ENCODE measurements around the gene JDP2. TPM values are rescaled to one million over a fixed set of nuclear protein-coding genes. Genes with fewer than 3 reads are reported as not detected.

The JDP2 gene
- total RNA-seq, 1 experiment from 2014 or later: 45.3 TPM

GRCh38 chr14:75428230-75429104 is 645 bp downstream of the JDP2 start:
- peak; percentile 36 for DNase-seq (ENCODE audit: unreplicated experiment)
- H3K4me3 Mint-ChIP-seq (ENCODE audit: unreplicated experiment): peak overlapping the region; percentile 76
- H3K4me1 Mint-ChIP-seq (ENCODE audit: insufficient read depth, unreplicated experiment): peaks cover 17% of the 10 kb centered on the region
- ChIA-PET POLR2A (interaction anchor here (0.5 to 4.1 kb wide), 13 partner anchors 9 to 150 kb away, joined by 3 to 29 read pairs (median 4); partner anchors contain the start of gene FOS), CTCF (interaction anchor here (1.0 to 3.3 kb wide), 4 partner anchors 13 to 132 kb away, joined by 3 to 14 read pairs (median 6); no protein-coding TSS in a partner anchor)
- no peaks in the 10 kb centered on the region for H3K9me3 Mint-ChIP-seq (ENCODE audit: unreplicated experiment)
- no peaks in the 10 kb centered on the region for H3K27me3 Mint-ChIP-seq (ENCODE audit: insufficient read depth, unreplicated experiment)
- H3K36me3 Mint-ChIP-seq (ENCODE audit: insufficient read depth, unreplicated experiment): peaks cover 16% of the 10 kb centered on the region
- no peak for TF ChIP-seq CTCF (IDR thresholded peaks at IDR 0.05; ENCODE audit: unreplicated experiment)
- H3K27ac Mint-ChIP-seq (ENCODE audit: low read depth, unreplicated experiment): no peak overlapping the region
- intact Hi-C loops (cut with micrococcal nuclease): loop anchor here (10.0 kb wide), 1 partner anchor 56 kb away; no protein-coding TSS in a partner anchor
- BruUV-seq (replicated peaks): no TSS peak

DNA sequence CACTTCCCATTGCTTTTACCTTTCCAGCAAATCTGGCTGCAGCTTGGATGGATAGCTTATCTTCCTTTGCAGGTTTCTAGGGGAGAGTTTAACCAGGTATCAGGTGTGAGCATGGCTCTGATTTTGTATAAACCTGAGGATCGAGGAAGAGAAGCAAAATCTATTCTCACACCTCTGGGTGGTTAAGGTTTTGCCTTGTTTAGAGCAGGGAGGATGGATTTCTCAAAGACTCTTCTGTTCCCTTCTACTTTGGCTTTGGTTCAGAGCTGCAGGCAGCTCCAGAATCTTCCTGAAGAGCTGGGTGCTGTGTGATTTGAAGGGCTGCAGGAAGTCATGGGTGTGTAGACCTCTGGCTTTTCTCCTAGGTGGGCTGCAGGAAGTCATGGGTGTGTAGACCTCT is 1.7 kb downstream of the JDP2 start:
- no peak overlapping the region for H3K27ac Mint-ChIP-seq (ENCODE audit: low read depth, unreplicated experiment)
- intact Hi-C loops (cut with micrococcal nuclease): loop anchor here (10.0 kb wide), 1 partner anchor 55 kb away; no protein-coding TSS in a partner anchor
- ChIA-PET POLR2A (interaction anchor here (0.8 to 4.1 kb wide), 5 partner anchors 12 to 127 kb away, joined by 4 to 29 read pairs (median 4); no protein-coding TSS in a partner anchor), CTCF (interaction anchor here (0.6 to 3.3 kb wide), 7 partner anchors 11 to 131 kb away, joined by 3 to 14 read pairs (median 5); no protein-coding TSS in a partner anchor)
- no peak for TF ChIP-seq CTCF (IDR thresholded peaks at IDR 0.05; ENCODE audit: unreplicated experiment)
- H3K9me3 Mint-ChIP-seq (ENCODE audit: unreplicated experiment): no peaks in the 10 kb centered on the region
- H3K36me3 Mint-ChIP-seq (ENCODE audit: insufficient read depth, unreplicated experiment): peaks cover 27% of the 10 kb centered on the region
- no peaks in the 10 kb centered on the region for H3K27me3 Mint-ChIP-seq (ENCODE audit: insufficient read depth, unreplicated experiment)
- no TSS peak for BruUV-seq (replicated peaks)
- peaks cover 17% of the 10 kb centered on the region for H3K4me1 Mint-ChIP-seq (ENCODE audit: insufficient read depth, unreplicated experiment)
- DNase-seq (ENCODE audit: unreplicated experiment): no peak
- H3K4me3 Mint-ChIP-seq (ENCODE audit: unreplicated experiment): peak overlapping the region; percentile 76

- H3K4me1 Mint-ChIP-seq (ENCODE audit: insufficient read depth, unreplicated experiment): peaks cover 17% of the 10 kb centered on the region
- POLR2A ChIA-PET: interaction anchor here (0.8 to 4.1 kb wide), 3 partner anchors 21 to 67 kb away, joined by 4 to 29 read pairs (median 5); no protein-coding TSS in a partner anchor
- intact Hi-C loops (cut with micrococcal nuclease): no loop called here
These were observed 2.3 kb downstream of the JDP2 start for GRCh38 chr14:75430116-75430515.

More at GRCh38 chr14:75430116-75430515, 2.3 kb downstream of the JDP2 start:
- CTCF ChIA-PET: interaction anchor here (0.6 to 3.3 kb wide), 7 partner anchors 10 to 131 kb away, joined by 3 to 14 read pairs (median 5); no protein-coding TSS in a partner anchor
- no peak for DNase-seq (ENCODE audit: unreplicated experiment)
- Mint-ChIP-seq H3K4me3 (ENCODE audit: unreplicated experiment) (no peak overlapping the region), H3K9me3 (ENCODE audit: unreplicated experiment) (no peaks in the 10 kb centered on the region), H3K27me3 (ENCODE audit: insufficient read depth, unreplicated experiment) (no peaks in the 10 kb centered on the region), H3K27ac (ENCODE audit: low read depth, unreplicated experiment) (no peak overlapping the region), H3K36me3 (ENCODE audit: insufficient read depth, unreplicated experiment) (peaks cover 33% of the 10 kb centered on the region)
- no peak for TF ChIP-seq CTCF (IDR thresholded peaks at IDR 0.05; ENCODE audit: unreplicated experiment)
- BruUV-seq (replicated peaks): no TSS peak
